Measurements from ENCODE around the gene ELMO2. TPM values are rescaled to one million over a fixed set of nuclear protein-coding genes. Genes with fewer than 3 reads are reported as not detected.

Gene ELMO2
- total and polyA plus RNA-seq, 8 donors: 9.9 to 37.7 (median 22.5) TPM

DNA sequence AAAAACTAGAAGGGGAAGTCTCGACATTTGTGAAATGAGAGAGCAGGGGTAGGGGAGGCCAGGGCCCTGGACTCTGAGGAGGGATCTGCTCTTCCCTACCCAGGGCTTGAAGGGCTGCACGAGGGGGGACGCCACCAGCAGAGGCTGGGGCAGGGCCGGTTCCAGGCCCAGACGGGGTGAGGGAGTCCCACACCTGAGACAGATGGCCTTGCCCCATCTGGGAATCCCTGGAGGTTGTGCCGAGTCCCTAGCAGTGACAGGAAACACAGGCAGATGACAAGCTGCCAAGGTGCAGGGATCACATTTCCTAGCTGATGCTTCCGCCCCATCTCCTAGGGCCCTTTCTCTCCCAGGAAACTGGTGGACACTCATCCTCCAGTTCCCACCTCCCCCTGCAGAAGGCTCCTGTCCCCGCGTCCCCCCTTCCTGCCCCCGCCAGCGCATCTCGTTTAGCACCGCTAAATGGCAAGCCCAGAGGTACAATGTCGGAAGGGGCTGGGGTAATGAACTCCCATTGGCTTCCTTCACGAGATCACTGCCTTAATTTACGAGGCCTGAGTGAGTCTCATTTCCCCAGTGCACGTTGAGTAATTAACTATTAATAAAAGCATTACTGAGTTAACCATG lies 63.0 kb downstream of the ELMO2 start:
- Histone ChIP-seq H3K4me1 (peaks cover 3 to 28% (median 14%) of the 10 kb centered on the region in 4 donors), H3K27ac (no peak overlapping the region), H3K27me3 (peaks cover 3 to 61% (median 46%) of the 10 kb centered on the region in 3 donors), H3K4me3 (no peak overlapping the region), H3K9me3 (no peaks in the 10 kb centered on the region), H3K36me3 (peaks cover 0 to 23% (median 11%) of the 10 kb centered on the region in 4 donors)
- DNase-seq: no peak
- intact Hi-C loops (cut with DNase I; ENCODE audit: low total_unique reads): no loop called here
- WGBS, 5 donors: 5 to 11% (median 8%) methylated on average over 16 to 17 of the region's 17 CpGs
- TF ChIP-seq POLR2AphosphoS5 (IDR thresholded peaks at IDR 0.05) (no peak), POLR2A (IDR thresholded peaks at IDR 0.05) (no peak), EP300 (IDR thresholded peaks at IDR 0.05) (no peak)
- TF ChIP-seq, protein P1, sequence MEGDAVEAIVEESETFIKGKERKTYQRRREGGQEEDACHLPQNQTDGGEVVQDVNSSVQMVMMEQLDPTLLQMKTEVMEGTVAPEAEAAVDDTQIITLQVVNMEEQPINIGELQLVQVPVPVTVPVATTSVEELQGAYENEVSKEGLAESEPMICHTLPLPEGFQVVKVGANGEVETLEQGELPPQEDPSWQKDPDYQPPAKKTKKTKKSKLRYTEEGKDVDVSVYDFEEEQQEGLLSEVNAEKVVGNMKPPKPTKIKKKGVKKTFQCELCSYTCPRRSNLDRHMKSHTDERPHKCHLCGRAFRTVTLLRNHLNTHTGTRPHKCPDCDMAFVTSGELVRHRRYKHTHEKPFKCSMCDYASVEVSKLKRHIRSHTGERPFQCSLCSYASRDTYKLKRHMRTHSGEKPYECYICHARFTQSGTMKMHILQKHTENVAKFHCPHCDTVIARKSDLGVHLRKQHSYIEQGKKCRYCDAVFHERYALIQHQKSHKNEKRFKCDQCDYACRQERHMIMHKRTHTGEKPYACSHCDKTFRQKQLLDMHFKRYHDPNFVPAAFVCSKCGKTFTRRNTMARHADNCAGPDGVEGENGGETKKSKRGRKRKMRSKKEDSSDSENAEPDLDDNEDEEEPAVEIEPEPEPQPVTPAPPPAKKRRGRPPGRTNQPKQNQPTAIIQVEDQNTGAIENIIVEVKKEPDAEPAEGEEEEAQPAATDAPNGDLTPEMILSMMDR (IDR thresholded peaks at IDR 0.05): no peak

DNA sequence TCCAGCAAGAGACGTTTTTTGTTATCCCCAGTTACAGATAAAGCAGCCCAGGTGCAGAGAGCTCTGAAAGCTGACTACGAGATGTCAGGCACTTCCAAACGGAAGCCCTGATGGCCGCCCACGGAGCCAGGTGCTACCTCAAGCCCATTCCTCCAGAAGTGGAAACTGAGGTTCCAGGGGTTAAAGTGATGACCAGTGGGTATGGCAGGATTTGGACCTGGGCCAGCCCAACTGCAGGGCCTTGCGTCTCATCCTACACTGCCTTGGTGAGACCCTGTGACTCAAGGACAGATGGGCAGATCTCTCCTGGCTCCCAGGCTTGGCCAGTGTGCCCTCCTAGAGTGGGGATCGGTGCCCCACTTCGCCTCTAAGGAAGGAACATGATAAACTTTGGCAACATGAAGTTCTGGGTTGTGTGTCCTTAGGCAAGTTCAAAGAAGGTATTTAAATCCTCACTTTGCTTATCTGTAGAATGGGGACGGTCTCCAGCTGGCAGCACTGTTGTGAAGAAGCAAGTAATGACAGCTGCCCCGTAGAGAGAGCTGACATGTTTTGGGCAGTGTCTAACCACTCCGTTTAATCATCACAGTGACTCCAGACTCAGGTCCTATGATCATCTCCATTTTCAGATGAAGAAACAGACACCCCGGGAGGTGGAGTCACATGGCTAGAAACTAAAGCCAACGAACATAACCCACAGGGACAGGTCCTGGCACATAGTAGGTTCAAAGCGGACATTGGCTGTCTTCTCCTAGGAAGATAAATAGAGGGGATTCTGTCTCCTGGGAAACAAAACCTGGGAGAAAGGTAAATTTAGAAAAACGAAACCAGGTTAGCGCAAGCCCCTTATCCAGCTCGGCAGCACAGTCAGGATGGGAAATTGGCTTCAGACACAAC lies 63.7 kb downstream of the ELMO2 start:
- no peak overlapping the region for H3K4me3 ChIP-seq
- TF ChIP-seq, protein P1 (IDR thresholded peaks at IDR 0.05): no peak
- no peak for TF ChIP-seq POLR2AphosphoS5 (IDR thresholded peaks at IDR 0.05)
- TF ChIP-seq EP300 (IDR thresholded peaks at IDR 0.05): no peak
- no peak for TF ChIP-seq POLR2A (IDR thresholded peaks at IDR 0.05)
- 37 to 49% (median 46%) methylated on average over 17 of the region's 17 CpGs for WGBS, 5 donors
- no peaks in the 10 kb centered on the region for H3K9me3 ChIP-seq
- intact Hi-C loops (cut with DNase I; ENCODE audit: low total_unique reads): no loop called here
- peaks cover 0 to 21% (median 10%) of the 10 kb centered on the region in 4 donors for H3K4me1 ChIP-seq
- peaks cover 3 to 67% (median 50%) of the 10 kb centered on the region in 3 donors for H3K27me3 ChIP-seq
- peaks cover 0 to 16% (median 8%) of the 10 kb centered on the region in 4 donors for H3K36me3 ChIP-seq
- no peak for DNase-seq
- H3K27ac ChIP-seq: no peak overlapping the region

DNA sequence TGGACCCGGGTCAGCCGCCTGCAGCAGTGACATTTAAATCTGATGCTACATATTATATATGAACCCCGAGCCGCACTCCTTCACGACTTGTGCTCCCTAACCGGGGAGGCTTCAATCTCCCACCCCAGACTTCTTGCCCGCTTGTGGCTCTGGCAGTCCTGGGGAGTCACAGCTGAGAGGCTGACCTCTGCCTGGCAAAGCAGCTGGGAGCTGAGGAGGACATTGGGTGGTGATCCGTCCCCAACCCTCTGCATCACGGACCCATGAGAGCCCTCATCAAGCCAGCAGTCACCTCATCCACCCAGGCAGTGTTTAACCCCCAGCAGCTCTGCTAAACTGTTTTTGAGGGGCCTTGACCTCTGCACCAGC lies 64.4 kb downstream of the ELMO2 start:
- 39 to 59% (median 50%) methylated on average over 9 of the region's 9 CpGs for WGBS, 5 donors
- peaks cover 3 to 74% (median 53%) of the 10 kb centered on the region in 3 donors for H3K27me3 ChIP-seq

More for the DNA sequence above, 64.4 kb downstream of the ELMO2 start:
- Histone ChIP-seq H3K4me3 (no peak overlapping the region), H3K27ac (no peak overlapping the region), H3K36me3 (peaks cover 0 to 11% (median 5%) of the 10 kb centered on the region in 4 donors), H3K9me3 (no peaks in the 10 kb centered on the region), H3K4me1 (peaks cover 0 to 21% (median 10%) of the 10 kb centered on the region in 4 donors)
- DNase-seq: no peak
- no peak for TF ChIP-seq EP300 (IDR thresholded peaks at IDR 0.05)
- TF ChIP-seq, protein P1 (IDR thresholded peaks at IDR 0.05): no peak
- no peak for TF ChIP-seq POLR2AphosphoS5 (IDR thresholded peaks at IDR 0.05)
- no peak for TF ChIP-seq POLR2A (IDR thresholded peaks at IDR 0.05)
- intact Hi-C loops (cut with DNase I; ENCODE audit: low total_unique reads): no loop called here

Measured in stomach (tissue), 9 donors.